Upper lobe of left lung (tissue), 6 donors: ENCODE measurements around the gene DEFB113. TPM values are rescaled to one million over a fixed set of nuclear protein-coding genes. Genes with fewer than 3 reads are reported as not detected.

ENCODE experiments used
- ATAC-seq, 2 donors: fragments of 200-7000 bp; cut with Tn5 transposase; one replicate each; pipeline ENCODE4 v1.9.1; 2022; ENCODE audit warnings: mild to moderate bottlenecking in 2 of 2, moderate library complexity in 2 of 2; ENCODE audit not compliant: low FRiP score in 2 of 2
- DNase-seq, 2 donors: peaks; one replicate each; pipeline ENCODE4 v3.0.0-alpha.2; 2019 to 2020
- H3K27ac ChIP-seq, 4 donors: fragments of 200-600 bp; sonication (generic); one replicate each; pipeline ENCODE4 v1.5.1; 2016 to 2019
- H3K27me3 ChIP-seq, 4 donors: fragments of 200-600 bp; sonication (generic); one replicate each; pipeline ENCODE4 v1.5.1; 2017 to 2019
- H3K36me3 ChIP-seq, 4 donors: fragments of 200-600 bp; sonication (generic); one replicate each; pipeline ENCODE4 v1.5.1; 2016 to 2019
- H3K4me1 ChIP-seq, 4 donors: fragments of 200-600 bp; sonication (generic); one replicate each; pipeline ENCODE4 v1.5.1; 2018 to 2019
- H3K4me3 ChIP-seq, 4 donors: fragments of 200-600 bp; sonication (generic); one replicate each; pipeline ENCODE4 v1.5.1; 2017 to 2019; ENCODE audit warnings: mild to moderate bottlenecking in 2 of 4, moderate library complexity in 1 of 4
- H3K9me3 ChIP-seq, 4 donors: fragments of 200-600 bp; sonication (generic); one replicate each; pipeline ENCODE4 v1.5.1; 2018 to 2019
- CTCF ChIP-seq, 6 experiments: fragments of 450-650 bp in 4 of 6; fragments of 200-600 bp in 2 of 6; sonication (generic) in 2 of 6; IDR thresholded peaks; one replicate each; pipeline ENCODE4 v1.5.1; 2016 to 2019; ENCODE audit warnings: antibody characterized with exemption in 6 of 6
- EP300 ChIP-seq, 4 donors: sonication (generic); formaldehyde crosslinking; IDR thresholded peaks; one replicate each; pipeline ENCODE4 v1.5.1; 2017; ENCODE audit warnings: antibody characterized with exemption in 4 of 4, control low read depth in 2 of 4
- POLR2A ChIP-seq, 4 donors: fragments of 450-650 bp; IDR thresholded peaks; one replicate each; pipeline ENCODE4 v1.5.1; 2016 to 2017; ENCODE audit warnings: antibody characterized with exemption in 4 of 4, mild to moderate bottlenecking in 2 of 4
- POLR2AphosphoS5 ChIP-seq, 2 donors: sonication (generic); formaldehyde crosslinking; IDR thresholded peaks; one replicate each; pipeline ENCODE4 v1.5.1; 2017; ENCODE audit warnings: antibody characterized with exemption in 2 of 2
- WGBS, 2 donors: methylation state at CpG; one replicate each; pipeline ENCODE4 v1.1.5; 2017 to 2018; 5-methylcytosine and 5-hydroxymethylcytosine counted together
- total RNA-seq, 6 donors: library from RNA; depleted of rRNA in 4 of 6; stranded (reverse); fragments of >200 nt in 4 of 6; gene quantifications; one replicate each; pipeline versions ENCODE4 v1.1.0 to v1.2.1, GENCODE V29; 2016 to 2021
- donor health status: DM: no; HTN: no; CAD: no; lungs with moderate emphysema.
- donor health status: DM: no; HTN: yes; CAD: no; lungs with severe emphysema.

The DEFB113 gene
- total RNA-seq, 6 donors from 2014 or later: not detected

- Histone ChIP-seq H3K27ac (no peak overlapping the region), H3K9me3 (no peaks in the 10 kb centered on the region), H3K4me3 (no peak overlapping the region), H3K4me1 (no peaks in the 10 kb centered on the region), H3K36me3 (no peaks in the 10 kb centered on the region), H3K27me3 (no peaks in the 10 kb centered on the region)
- DNase-seq (no peak), ATAC-seq (no peak)
- 80 to 89% methylated on average over 5 of the region's 5 CpGs for WGBS, 2 donors
- TF ChIP-seq POLR2A (IDR thresholded peaks at IDR 0.05) (no peak), CTCF (IDR thresholded peaks at IDR 0.05) (no peak), EP300 (IDR thresholded peaks at IDR 0.05) (no peak), POLR2AphosphoS5 (IDR thresholded peaks at IDR 0.05) (no peak)
Measured at GRCh38 chr6:49919935-49920644, 49.3 kb downstream of the DEFB113 start.

GRCh38 chr6:49919261-49919660, 50.2 kb downstream of the DEFB113 start:
- DNase-seq: no peak
- Histone ChIP-seq H3K9me3 (no peaks in the 10 kb centered on the region), H3K4me1 (no peaks in the 10 kb centered on the region), H3K4me3 (no peak overlapping the region), H3K27ac (no peak overlapping the region), H3K27me3 (no peaks in the 10 kb centered on the region), H3K36me3 (no peaks in the 10 kb centered on the region)
- WGBS, 2 donors: 64 to 73% methylated on average over 4 of the region's 4 CpGs
- ATAC-seq: no peak
- no peak for TF ChIP-seq POLR2AphosphoS5 (IDR thresholded peaks at IDR 0.05)

GRCh38 chr6:49918787-49919186, 50.6 kb downstream of the DEFB113 start:
- no peaks in the 10 kb centered on the region for H3K9me3 ChIP-seq
- ATAC-seq: no peak
- H3K27me3 ChIP-seq: no peaks in the 10 kb centered on the region
- H3K36me3 ChIP-seq: no peaks in the 10 kb centered on the region
- no peak overlapping the region for H3K4me3 ChIP-seq
- TF ChIP-seq POLR2AphosphoS5 (IDR thresholded peaks at IDR 0.05) (no peak), POLR2A (IDR thresholded peaks at IDR 0.05) (no peak), EP300 (IDR thresholded peaks at IDR 0.05) (no peak), CTCF (IDR thresholded peaks at IDR 0.05) (no peak)
- H3K27ac ChIP-seq: no peak overlapping the region
- H3K4me1 ChIP-seq: no peaks in the 10 kb centered on the region
- no peak for DNase-seq
- 70 to 77% methylated on average over 2 of the region's 2 CpGs for WGBS, 2 donors

Other genes starting within 250 kb of the DEFB113 start
- gene CRISP3, start 225.2 kb downstream of the DEFB113 start, total RNA-seq: 1 to 10 TPM in 1 of 6 donors, under 1 TPM in 4, not detected in 1; 0.20 to 1.4 (median 0.81) TPM
- not detected for gene PGK2, start 182.3 kb downstream of the DEFB113 start, total RNA-seq
- gene CRISP1, start 103.1 kb downstream of the DEFB113 start, total RNA-seq: not detected
- gene DEFB114, start 5.5 kb downstream of the DEFB113 start, total RNA-seq: not detected
- gene DEFB110, start 52.4 kb upstream of the DEFB113 start, total RNA-seq: not detected
- gene DEFB112, start 80.3 kb upstream of the DEFB113 start, total RNA-seq: not detected